GM18517 (cell line): ENCODE results near the gene COL11A2.

ENCODE experiments used
- ATAC-seq: cut with Tn5 transposase; IDR thresholded peaks from one replicate; pipeline ENCODE4 v1.9.1; 2021; ENCODE audit warnings: mild to moderate bottlenecking, moderate library complexity; ENCODE audit not compliant: unreplicated experiment

COL11A2 gene

GRCh38 chr6:33206864-33207551 is 14.7 kb upstream of the COL11A2 start:
- no peak for ATAC-seq

- no peak for ATAC-seq
These were observed 14.0 kb upstream of the COL11A2 start for GRCh38 chr6:33206027-33206863.

- ATAC-seq, result no peak
These were observed 13.1 kb upstream of the COL11A2 start for GRCh38 chr6:33205191-33206026.

GRCh38 chr6:33204415-33205190 is 12.3 kb upstream of the COL11A2 start, which contains the start of gene HSD17B8:
Gene HSD17B8, plus strand, starts transcription at chr6:33204655. Its CDS starts 14 bp downstream, at chr6:33204669.
- peak; percentile 41 for ATAC-seq

GRCh38 chr6:33204165-33204414 is 11.8 kb upstream of the COL11A2 start:
- no peak for ATAC-seq

GRCh38 chr6:33203443-33204164 is 11.3 kb upstream of the COL11A2 start:
- ATAC-seq, result no peak

GRCh38 chr6:33202799-33203198 is 10.5 kb upstream of the COL11A2 start:
- ATAC-seq, result no peak

- no peak for ATAC-seq
These were observed 9.7 kb upstream of the COL11A2 start for GRCh38 chr6:33201935-33202334.

- ATAC-seq, result no peak
These were observed 8.9 kb upstream of the COL11A2 start for GRCh38 chr6:33201147-33201545.

GRCh38 chr6:33200219-33201146 is 8.2 kb upstream of the COL11A2 start, which contains the start of the genes RXRB and SLC39A7:
Gene RXRB, minus strand, starts transcription at chr6:33200665. Its CDS starts 189 bp downstream, at chr6:33200476.
Gene SLC39A7, plus strand, starts transcription at chr6:33200867. Its CDS starts 379 bp downstream, at chr6:33201246.
- ATAC-seq, result peak; percentile 55

GRCh38 chr6:33199687-33200218 is 7.5 kb upstream of the COL11A2 start:
- ATAC-seq, result peak; percentile 8

GRCh38 chr6:33198853-33199436 is 6.7 kb upstream of the COL11A2 start:
- ATAC-seq, result no peak

- ATAC-seq, result no peak
These were observed 6.0 kb upstream of the COL11A2 start for GRCh38 chr6:33198159-33198852.

GRCh38 chr6:33197431-33198048 is 5.3 kb upstream of the COL11A2 start:
- ATAC-seq, result no peak

- ATAC-seq, result no peak
These were observed 3.3 kb upstream of the COL11A2 start for GRCh38 chr6:33195304-33196165.

- ATAC-seq, result no peak
These were observed 2.2 kb upstream of the COL11A2 start for GRCh38 chr6:33194431-33194979.
